B cell (primary cell): ENCODE results near the gene KNSTRN. TPM values are rescaled to one million over a fixed set of nuclear protein-coding genes. Genes with fewer than 3 reads are reported as not detected.

ENCODE experiments used
- ATAC-seq: fragments of 200-7000 bp; cut with Tn5 transposase; one replicate; pipeline ENCODE4 v1.10.0; 2021; ENCODE audit warnings: low read depth, mild to moderate bottlenecking, moderate number of reproducible peaks, moderate library complexity
- CTCF ChIA-PET: fragments of 350-600 bp; sonication (Branson Sonifier 250); formaldehyde crosslinking; loops from one replicate; lab custom pipeline; 2021; ENCODE audit warnings: antibody characterized with exemption, inconsistent platforms; lab: Charles Lee
- POLR2A ChIA-PET: fragments of 350-600 bp; sonication (Branson Sonifier 250); formaldehyde crosslinking; loops from one replicate; lab custom pipeline; 2021; ENCODE audit warnings: antibody characterized with exemption; lab: Charles Lee
- DNase-seq: peaks from one replicate; pipeline ENCODE4 v3.0.0; 2013
- H2AFZ ChIP-seq: 2 replicates; pipeline ENCODE4 v1.6.1; 2012; ENCODE audit warnings: mild to moderate bottlenecking, low read depth, low read length; ENCODE audit not compliant: insufficient read depth, poor library complexity, severe bottlenecking
- H3K27ac ChIP-seq, 2 donors: 1 replicate in 1 of 2; 2 replicates in 1 of 2; pipeline ENCODE4 v1.5.1; 2012 to 2013; ENCODE audit warnings: low read length in 2 of 2, mild to moderate bottlenecking in 2 of 2, moderate library complexity in 1 of 2
- H3K27me3 ChIP-seq, 4 experiments: fragments of 200-600 bp in 1 of 4; sonication (generic) in 1 of 4; replicated peaks in 1 of 4; 1 replicate in 2 of 4; 2 replicates in 2 of 4; pipeline versions ENCODE4 v1.6.1 to v1.7.0; 2013 to 2016; ENCODE audit warnings: low read length in 3 of 4, mild to moderate bottlenecking in 2 of 4, mixed read lengths in 1 of 4, moderate library complexity in 1 of 4; ENCODE audit not compliant: insufficient read depth in 4 of 4, control insufficient read depth in 3 of 4; ENCODE audit errors: control extremely low read depth in 1 of 4
- H3K36me3 ChIP-seq, 2 experiments: replicated peaks in 1 of 2; 1 replicate in 1 of 2; 2 replicates in 1 of 2; pipeline versions ENCODE4 v1.6.1 to v1.7.1; 2013; ENCODE audit warnings: low read length in 1 of 2; ENCODE audit not compliant: insufficient read depth in 2 of 2, control insufficient read depth in 1 of 2; ENCODE audit errors: control extremely low read depth in 1 of 2, extremely low read depth in 1 of 2
- H3K4me1 ChIP-seq, 2 donors: fragments of 200-600 bp in 1 of 2; sonication (generic) in 1 of 2; 1 replicate in 1 of 2; 2 replicates in 1 of 2; pipeline versions ENCODE4 v1.5.1 to v1.6.1; 2013 to 2017; ENCODE audit warnings: low read length in 2 of 2; ENCODE audit not compliant: control insufficient read depth in 2 of 2, insufficient read depth in 2 of 2
- H3K4me2 ChIP-seq: replicated peaks from 2 replicates; pipeline ENCODE3; 2012; ENCODE audit warnings: mild to moderate bottlenecking, low read depth, low read length; ENCODE audit not compliant: poor library complexity, severe bottlenecking
- H3K4me3 ChIP-seq, 5 experiments: fragments of 200-600 bp in 1 of 5; sonication (generic) in 1 of 5; 1 replicate in 3 of 5; 2 replicates in 2 of 5; pipeline versions ENCODE4 v1.5.1 to v1.7.0; 2011 to 2016; ENCODE audit warnings: low read length in 4 of 5, mild to moderate bottlenecking in 4 of 5, low read depth in 2 of 5, control low read depth in 1 of 5, moderate library complexity in 1 of 5; ENCODE audit not compliant: insufficient read depth in 1 of 5; ENCODE audit errors: control extremely low read depth in 1 of 5, extremely low read depth in 1 of 5
- H3K79me2 ChIP-seq: fragments of 200-600 bp; sonication (generic); one replicate; pipeline ENCODE4 v1.6.0; 2016; ENCODE audit warnings: low read length; ENCODE audit not compliant: control insufficient read depth, insufficient read depth
- H3K9ac ChIP-seq: fragments of 200-600 bp; sonication (generic); 2 replicates; pipeline ENCODE4 v1.6.1; 2017; ENCODE audit warnings: mild to moderate bottlenecking, low read length, moderate library complexity
- H3K9me3 ChIP-seq, 3 donors: one replicate each; pipeline versions ENCODE4 v1.6.1 to v1.7.1; 2013; ENCODE audit warnings: low read length in 2 of 3; ENCODE audit not compliant: control insufficient read depth in 2 of 3, insufficient read depth in 1 of 3; ENCODE audit errors: control extremely low read depth in 1 of 3
- H4K20me1 ChIP-seq: 2 replicates; pipeline ENCODE4 v1.6.0; 2012; ENCODE audit warnings: mild to moderate bottlenecking, low read length; ENCODE audit not compliant: insufficient read depth, control insufficient read depth, poor library complexity, severe bottlenecking
- H3K27ac Mint-ChIP-seq: one replicate; pipeline ENCODE4 v1.8.0; 2021; ENCODE audit warnings: mixed read lengths
- H3K27me3 Mint-ChIP-seq: one replicate; pipeline ENCODE4 v1.8.0; 2021; ENCODE audit warnings: mixed read lengths
- H3K4me1 Mint-ChIP-seq: one replicate; pipeline ENCODE4 v1.8.0; 2021; ENCODE audit warnings: mixed read lengths
- H3K4me3 Mint-ChIP-seq: one replicate; pipeline ENCODE4 v1.8.0; 2021; ENCODE audit warnings: mixed read lengths
- H3K9me3 Mint-ChIP-seq: one replicate; pipeline ENCODE4 v1.8.0; 2022; ENCODE audit warnings: mixed read lengths; ENCODE audit not compliant: insufficient read depth
- CTCF ChIP-seq: fragments of 200-600 bp; IDR thresholded peaks from one replicate; pipeline ENCODE4 v1.8.0; 2022; ENCODE audit warnings: antibody characterized with exemption, mild to moderate bottlenecking
- EZH2 ChIP-seq: IDR thresholded peaks from 2 replicates; pipeline ENCODE4 v1.6.1; 2012; ENCODE audit warnings: borderline replicate concordance, low read depth, mild to moderate bottlenecking, moderate library complexity, low read length; ENCODE audit not compliant: insufficient read depth, poor library complexity, severe bottlenecking
- WGBS: methylation state at CpG from one replicate; pipeline ENCODE4 v1.1.5; 2013; ENCODE audit warnings: missing lambda C conversion rate; ENCODE audit not compliant: insufficient coverage; 5-methylcytosine and 5-hydroxymethylcytosine counted together
- intact Hi-C: fragments of 100-400 bp; cut with micrococcal nuclease; formaldehyde crosslinking; loops from one replicate; pipeline ENCODE4 v1.10.0; 2022
- polyA plus RNA-seq: library from polyadenylated mRNA; depleted of rRNA; stranded (reverse); fragments of >200 nt; gene quantifications from 2 replicates; pipeline ENCODE4 v1.2.3, GENCODE V29; 2012
- total RNA-seq, 2 donors: library from RNA; stranded (reverse); fragments of 120-200 nt in 1 of 2; gene quantifications; 1 replicate in 1 of 2; 2 replicates in 1 of 2; pipeline versions ENCODE4 v1.2.3 to v1.2.4, GENCODE V29; 2013 to 2022

The KNSTRN gene
- total and polyA plus RNA-seq, 2 donors (not counting 1 experiment from before 2014, with no cell fraction given): 4.0 to 14.0 TPM

- peaks cover 0 to 7% (median 0%) of the 10 kb centered on the region in 3 donors for H3K9me3 ChIP-seq
- peak; percentile 49 for DNase-seq
- H3K79me2 ChIP-seq: no peaks in the 10 kb centered on the region
- Mint-ChIP-seq H3K27ac (no peak overlapping the region), H3K9me3 (no peaks in the 10 kb centered on the region), H3K27me3 (peaks cover 31% of the 10 kb centered on the region), H3K4me1 (peaks cover 37% of the 10 kb centered on the region), H3K4me3 (peak overlapping the region; percentile 71)
- peak overlapping the region in 4 of 5 experiments; percentile 15 to 41 (median 30) for H3K4me3 ChIP-seq
- H3K4me2 ChIP-seq: peak overlapping the region; percentile 79
- H3K9ac ChIP-seq: peak overlapping the region; percentile 52
- ATAC-seq: no peak
- H4K20me1 ChIP-seq: no peaks in the 10 kb centered on the region
- H3K36me3 ChIP-seq: no peaks in the 10 kb centered on the region
- TF ChIP-seq EZH2: no peak
- TF ChIP-seq CTCF: no peak
- peaks cover 34 to 37% of the 10 kb centered on the region in 2 donors for H3K4me1 ChIP-seq
- H2AFZ ChIP-seq: peak overlapping the region; percentile 42
- no peak overlapping the region for H3K27ac ChIP-seq
- WGBS: under 1% methylated on average over 20 of the region's 39 CpGs
- H3K27me3 ChIP-seq: peaks cover 0 to 46% (median 18%) of the 10 kb centered on the region in 4 experiments
- POLR2A ChIA-PET: no interaction called here
- intact Hi-C loops: no loop called here
- CTCF ChIA-PET: interaction anchor here (0.7 kb wide), 1 partner anchor 157 kb away, joined by 3 read pairs; no protein-coding TSS in a partner anchor
Measured at GRCh38 chr15:40436116-40436891, 53.8 kb downstream of the KNSTRN start.
